HepG2 (cell line): Measurements from ENCODE around the gene ZNF697. TPM values are rescaled to one million over a fixed set of nuclear protein-coding genes. Genes with fewer than 3 reads are reported as not detected.
A peak's percentile ranks its signal among the peaks of the same experiment; 100 is the strongest.

Source experiments
- CREB1 ChIP-seq, 2 experiments: fragments of 450-650 bp in 1 of 2; IDR thresholded peaks; 2 replicates each; pipeline ENCODE4 v1.6.1; 2016 to 2017; ENCODE audit warnings: control low read depth in 1 of 2, mild to moderate bottlenecking in 1 of 2, missing compliant biosample characterization in 1 of 2, missing genetic modification characterization in 1 of 2
- E2F5 ChIP-seq: sonication (generic); formaldehyde crosslinking; conservative IDR thresholded peaks from 2 replicates; pipeline ENCODE4 v1.4.0; 2020; ENCODE audit warnings: missing genetic modification reagents
- GFI1 ChIP-seq: sonication (generic); formaldehyde crosslinking; IDR thresholded peaks from 2 replicates; pipeline ENCODE4 v1.5.0; 2020; ENCODE audit warnings: missing genetic modification reagents, mild to moderate bottlenecking, borderline replicate concordance
- HDAC2 ChIP-seq: sonication (generic); formaldehyde crosslinking; IDR thresholded peaks from 2 replicates; pipeline ENCODE4 v1.4.0; 2020; ENCODE audit warnings: missing genetic modification reagents
- HNF1A ChIP-seq, 2 experiments: sonication (generic) in 1 of 2; formaldehyde crosslinking in 1 of 2; IDR thresholded peaks; 2 replicates each; pipeline versions ENCODE4 v1.4.0 to v1.6.1; 2016 to 2020; ENCODE audit warnings: borderline replicate concordance in 1 of 2, low read depth in 1 of 2, mild to moderate bottlenecking in 1 of 2, missing genetic modification reagents in 1 of 2
- IRF1 ChIP-seq: sonication (generic); formaldehyde crosslinking; IDR thresholded peaks from 2 replicates; pipeline ENCODE4 v1.4.0; 2020; ENCODE audit warnings: low read depth, mild to moderate bottlenecking, missing genetic modification reagents
- KAT7 ChIP-seq: IDR thresholded peaks from 2 replicates; pipeline ENCODE4 v1.6.1; 2018; ENCODE audit warnings: borderline replicate concordance, missing compliant biosample characterization
- MATR3 ChIP-seq: sonication (generic); formaldehyde crosslinking; IDR thresholded peaks from 2 replicates; pipeline ENCODE4 v1.4.0; 2020; ENCODE audit warnings: missing genetic modification reagents
- NFIC ChIP-seq: IDR thresholded peaks from 2 replicates; pipeline ENCODE4 v1.6.1; 2012; ENCODE audit warnings: mild to moderate bottlenecking, low read length, inconsistent platforms
- PREB ChIP-seq: sonication (generic); formaldehyde crosslinking; IDR thresholded peaks from 2 replicates; pipeline ENCODE4 v1.4.0; 2020; ENCODE audit warnings: missing genetic modification reagents
- SALL1 ChIP-seq: sonication (generic); formaldehyde crosslinking; IDR thresholded peaks from 2 replicates; pipeline ENCODE4 v1.8.0; 2022; ENCODE audit warnings: mild to moderate bottlenecking, missing genetic modification reagents
- SMARCE1 ChIP-seq: fragments of 450-650 bp; IDR thresholded peaks from 2 replicates; pipeline ENCODE4 v1.6.1; 2017; ENCODE audit warnings: borderline replicate concordance
- SPEN ChIP-seq: sonication (generic); formaldehyde crosslinking; IDR thresholded peaks from 2 replicates; pipeline ENCODE4 v1.5.1; 2020; ENCODE audit warnings: low read depth, mild to moderate bottlenecking, missing genetic modification reagents
- ZFX ChIP-seq: sonication (generic); formaldehyde crosslinking; IDR thresholded peaks from 2 replicates; pipeline ENCODE4 v1.4.0; 2020; ENCODE audit warnings: mild to moderate bottlenecking, low read depth, missing genetic modification reagents, moderate library complexity
- ZMYM4 ChIP-seq: sonication (generic); formaldehyde crosslinking; IDR thresholded peaks from 2 replicates; pipeline ENCODE4 v1.8.1; 2023; ENCODE audit warnings: mild to moderate bottlenecking, missing genetic modification reagents
- ZNF124 ChIP-seq: sonication (generic); formaldehyde crosslinking; IDR thresholded peaks from 2 replicates; pipeline ENCODE4 v1.4.0; 2020; ENCODE audit warnings: missing genetic modification reagents
- ZNF512 ChIP-seq: sonication (generic); formaldehyde crosslinking; IDR thresholded peaks from 2 replicates; pipeline ENCODE4 v1.4.0; 2020; ENCODE audit warnings: mild to moderate bottlenecking, missing genetic modification reagents
- ZNF83 ChIP-seq: sonication (generic); formaldehyde crosslinking; IDR thresholded peaks from 2 replicates; pipeline ENCODE4 v1.4.0; 2020; ENCODE audit warnings: missing genetic modification reagents, mild to moderate bottlenecking, borderline replicate concordance
- ZSCAN20 ChIP-seq: sonication (generic); formaldehyde crosslinking; IDR thresholded peaks from 2 replicates; pipeline ENCODE4 v1.4.0; 2020; ENCODE audit warnings: missing genetic modification reagents, mild to moderate bottlenecking, borderline replicate concordance
- polyA plus RNA-seq, 8 experiments: library from polyadenylated mRNA; depleted of rRNA in 3 of 8; stranded (reverse) in 7 of 8; unstranded in 1 of 8; fragments of >200 nt; fragmentation: Illumina TruSeq in 4 of 8; extraction: Trizol in 4 of 8; gene quantifications; 2 replicates each; pipeline versions ENCODE4 v1.2.1 to v1.2.3, GENCODE V29; 2011 to 2016; ENCODE audit warnings: low read depth in 4 of 8, missing spikeins in 1 of 8, mixed read lengths in 1 of 8; ENCODE audit not compliant: insufficient read depth in 1 of 8
- total RNA-seq, 5 experiments: library from RNA; depleted of rRNA; stranded (reverse); fragments of >200 nt; fragmentation: Illumina TruSeq; extraction: Trizol; gene quantifications; 2 replicates each; pipeline ENCODE4 v1.2.3, GENCODE V29; 2016; ENCODE audit warnings: low read depth in 1 of 5

Gene ZNF697
- total and polyA plus RNA-seq, 2 of the 13 experiments (the other 11 are each of a cell fraction or from before 2014, with no cell fraction given), result 2.3 to 7.1 TPM

- TF ChIP-seq ZSCAN20 (CRISPR knock-in tag), result peak; percentile 67; the same call in 1 of the 2 replicates
- peak; percentile 29; the same call in 1 of the 2 replicates for TF ChIP-seq HDAC2 (CRISPR knock-in tag)
- TF ChIP-seq CREB1 (IDR thresholded peaks at IDR 0.05), result no peak
- TF ChIP-seq CREB1 (CRISPR knock-in tag; IDR thresholded peaks at IDR 0.05), result no peak
- TF ChIP-seq ZFX (CRISPR knock-in tag), result peak; percentile 80
- peak; percentile 74 for TF ChIP-seq ZMYM4
- TF ChIP-seq ZNF512 (CRISPR knock-in tag), result no peak
- TF ChIP-seq ZNF83 (CRISPR knock-in tag), result no peak; the same call in 1 of the 2 replicates
- TF ChIP-seq IRF1 (CRISPR knock-in tag), result no peak
- no peak for TF ChIP-seq E2F5 (CRISPR knock-in tag)
- peak; percentile 78; the same call in 1 of the 2 replicates for TF ChIP-seq SPEN (CRISPR knock-in tag)
- TF ChIP-seq SMARCE1, result no peak
- no peak for TF ChIP-seq MATR3 (CRISPR knock-in tag)
- TF ChIP-seq KAT7 (CRISPR knock-in tag), result no peak; the same call in 1 of the 2 replicates
- no peak for TF ChIP-seq ZNF124 (CRISPR knock-in tag)
- TF ChIP-seq HNF1A (IDR thresholded peaks at IDR 0.05; ENCODE audit: low read depth), result peak; percentile 66; the same call in 1 of the 2 replicates
- TF ChIP-seq HNF1A (CRISPR knock-in tag; IDR thresholded peaks at IDR 0.05; ENCODE audit: borderline replicate concordance), result peak; percentile 38; the same call in 1 of the 2 replicates
- TF ChIP-seq NFIC, result no peak
- 0 out of 2 replicates have a peak, but pooled peaks have one; percentile 12 for TF ChIP-seq GFI1 (CRISPR knock-in tag)
- peak; percentile 81 for TF ChIP-seq SALL1 (CRISPR knock-in tag)
- TF ChIP-seq PREB (CRISPR knock-in tag), result no peak
Observed at GRCh38 chr1:119631433-119632102, 16.5 kb downstream of the ZNF697 start (continued).
